Loucy (cell line): ENCODE measurements around the gene C11orf87.

Experiments used
- H2AFZ ChIP-seq: fragments of 200-600 bp; sonication (generic); 2 replicates; pipeline ENCODE4 v1.6.0; 2016; ENCODE audit warnings: antibody characterized with exemption, mild to moderate bottlenecking, low read length, moderate library complexity
- H3F3A ChIP-seq: fragments of 200-600 bp; 2 replicates; pipeline ENCODE4 v1.6.0; 2016; ENCODE audit warnings: antibody characterized with exemption, low read depth, mild to moderate bottlenecking
- H3K27me3 ChIP-seq: fragments of 200-600 bp; sonication (generic); 2 replicates; pipeline ENCODE4 v1.6.1; 2014; ENCODE audit warnings: low read length, mild to moderate bottlenecking; ENCODE audit not compliant: insufficient read depth, poor library complexity, severe bottlenecking
- H3K36me3 ChIP-seq: fragments of 200-600 bp; sonication (generic); 2 replicates; pipeline ENCODE4 v1.6.1; 2016; ENCODE audit warnings: low read length; ENCODE audit not compliant: insufficient read depth
- H3K4me1 ChIP-seq: fragments of 200-600 bp; sonication (generic); 2 replicates; pipeline ENCODE4 v1.5.1; 2014; ENCODE audit warnings: low read length, mild to moderate bottlenecking; ENCODE audit not compliant: insufficient read depth, poor library complexity, severe bottlenecking
- H3K4me2 ChIP-seq: fragments of 200-600 bp; sonication (generic); 2 replicates; pipeline ENCODE4 v1.6.0; 2014; ENCODE audit warnings: antibody characterized with exemption, low read length, low read depth, mild to moderate bottlenecking; ENCODE audit not compliant: poor library complexity, severe bottlenecking
- H3K4me3 ChIP-seq: fragments of 200-600 bp; sonication (generic); 2 replicates; pipeline ENCODE4 v1.5.1; 2014; ENCODE audit warnings: low read length, mild to moderate bottlenecking, mixed read lengths; ENCODE audit not compliant: poor library complexity, severe bottlenecking
- H3K79me2 ChIP-seq: fragments of 200-600 bp; sonication (generic); 2 replicates; pipeline ENCODE4 v1.6.1; 2014; ENCODE audit warnings: low read length; ENCODE audit not compliant: insufficient read depth
- H3K9ac ChIP-seq: fragments of 200-600 bp; sonication (generic); 2 replicates; pipeline ENCODE4 v1.6.0; 2014; ENCODE audit warnings: mild to moderate bottlenecking, low read depth, low read length, moderate library complexity; ENCODE audit not compliant: poor library complexity, severe bottlenecking
- H3K9me2 ChIP-seq: fragments of 200-600 bp; sonication (generic); replicated peaks from 2 replicates; pipeline ENCODE4 v1.6.1; 2016; ENCODE audit warnings: low read depth, low read length, mixed read lengths
- H3K9me3 ChIP-seq: fragments of 200-600 bp; sonication (generic); 2 replicates; pipeline ENCODE4 v1.6.1; 2014; ENCODE audit warnings: mild to moderate bottlenecking, antibody characterized with exemption, low read length, low read depth; ENCODE audit not compliant: insufficient read depth
- H4K20me1 ChIP-seq: fragments of 200-600 bp; sonication (generic); 2 replicates; pipeline ENCODE4 v1.6.0; 2014; ENCODE audit warnings: antibody characterized with exemption, low read length, mild to moderate bottlenecking; ENCODE audit not compliant: insufficient read depth, poor library complexity, severe bottlenecking
- EZH2phosphoT487 ChIP-seq: fragments of 200-600 bp; IDR thresholded peaks from 2 replicates; pipeline ENCODE4 v1.6.1; 2018; ENCODE audit warnings: antibody characterized with exemption, mild to moderate bottlenecking, moderate library complexity, borderline replicate concordance
- TF ChIP-seq, protein P1 (sequence below): fragments of 200-600 bp; sonication (generic); conservative IDR thresholded peaks from 2 replicates; pipeline ENCODE4 v1.5.1; 2014; ENCODE audit warnings: mild to moderate bottlenecking, antibody characterized with exemption, low read length

Gene C11orf87

DNA sequence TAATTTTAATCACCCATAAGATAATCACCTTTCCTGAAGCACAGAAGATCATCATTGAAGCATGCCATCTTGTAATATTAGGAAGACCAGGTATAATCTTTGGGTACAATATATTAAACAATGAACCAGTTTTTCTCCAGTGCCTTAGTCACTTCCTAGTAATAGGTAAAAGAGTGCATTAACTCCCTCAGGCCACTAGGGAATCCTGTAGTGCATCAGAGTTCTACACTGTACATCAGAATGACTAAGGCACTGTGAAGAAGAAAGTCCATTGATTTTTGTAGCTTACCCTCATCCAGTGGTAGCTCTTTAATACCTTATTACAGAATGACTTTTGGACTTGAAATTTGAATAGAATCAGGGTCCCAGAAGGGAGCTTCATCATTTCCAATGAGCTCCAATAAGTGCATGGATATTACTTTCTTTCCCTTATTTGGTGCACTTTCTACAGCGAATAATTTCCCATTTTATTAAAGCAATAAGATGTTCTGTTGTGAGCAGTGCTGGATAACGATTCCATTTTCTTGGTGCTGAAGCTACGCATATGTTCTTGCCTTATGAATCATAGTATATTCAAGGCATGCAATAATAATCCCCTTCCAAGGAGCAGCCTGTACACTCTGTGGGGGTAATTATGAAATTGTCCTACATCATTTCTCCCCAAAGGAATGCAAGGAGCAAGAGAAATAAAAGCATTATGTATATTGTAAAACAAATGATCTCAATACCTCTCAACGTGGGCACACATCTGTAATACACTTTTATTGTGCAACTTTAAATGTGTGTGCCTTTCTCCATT, 4.7 kb downstream of the C11orf87 start:
- Histone ChIP-seq H3K4me2 (no peak overlapping the region), H4K20me1 (no peaks in the 10 kb centered on the region), H3K9ac (no peak overlapping the region), H3K27me3 (no peaks in the 10 kb centered on the region), H3K4me3 (no peak overlapping the region), H3K79me2 (no peaks in the 10 kb centered on the region), H3K4me1 (no peaks in the 10 kb centered on the region), H3F3A (no peaks in the 10 kb centered on the region), H3K9me3 (no peaks in the 10 kb centered on the region), H2AFZ (no peak overlapping the region), H3K36me3 (no peaks in the 10 kb centered on the region), H3K9me2 (no peaks in the 10 kb centered on the region)
- TF ChIP-seq, protein P1, sequence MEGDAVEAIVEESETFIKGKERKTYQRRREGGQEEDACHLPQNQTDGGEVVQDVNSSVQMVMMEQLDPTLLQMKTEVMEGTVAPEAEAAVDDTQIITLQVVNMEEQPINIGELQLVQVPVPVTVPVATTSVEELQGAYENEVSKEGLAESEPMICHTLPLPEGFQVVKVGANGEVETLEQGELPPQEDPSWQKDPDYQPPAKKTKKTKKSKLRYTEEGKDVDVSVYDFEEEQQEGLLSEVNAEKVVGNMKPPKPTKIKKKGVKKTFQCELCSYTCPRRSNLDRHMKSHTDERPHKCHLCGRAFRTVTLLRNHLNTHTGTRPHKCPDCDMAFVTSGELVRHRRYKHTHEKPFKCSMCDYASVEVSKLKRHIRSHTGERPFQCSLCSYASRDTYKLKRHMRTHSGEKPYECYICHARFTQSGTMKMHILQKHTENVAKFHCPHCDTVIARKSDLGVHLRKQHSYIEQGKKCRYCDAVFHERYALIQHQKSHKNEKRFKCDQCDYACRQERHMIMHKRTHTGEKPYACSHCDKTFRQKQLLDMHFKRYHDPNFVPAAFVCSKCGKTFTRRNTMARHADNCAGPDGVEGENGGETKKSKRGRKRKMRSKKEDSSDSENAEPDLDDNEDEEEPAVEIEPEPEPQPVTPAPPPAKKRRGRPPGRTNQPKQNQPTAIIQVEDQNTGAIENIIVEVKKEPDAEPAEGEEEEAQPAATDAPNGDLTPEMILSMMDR, result no peak; the same call in 1 of the 2 replicates
- TF ChIP-seq EZH2phosphoT487, result no peak

DNA sequence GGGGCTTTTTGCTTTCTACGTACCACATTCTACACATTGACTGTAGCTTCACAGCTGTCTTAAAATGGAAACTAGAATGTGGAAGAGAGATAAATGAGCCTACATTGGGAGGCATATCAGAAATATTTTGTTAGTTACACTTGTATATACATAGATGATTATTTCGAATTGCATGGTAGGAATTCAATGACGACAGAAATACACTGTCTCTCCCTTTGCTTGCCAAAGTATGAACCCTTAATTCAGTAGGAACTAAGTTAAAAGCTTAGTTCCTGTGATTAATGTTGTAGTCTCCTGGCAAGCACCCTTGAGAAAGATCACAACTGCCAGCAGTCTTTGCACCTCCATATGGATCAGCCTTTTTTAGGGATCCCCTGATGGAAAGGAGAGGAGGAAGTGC, 10.1 kb downstream of the C11orf87 start:
- Histone ChIP-seq H3K36me3 (no peaks in the 10 kb centered on the region), H3K9ac (no peak overlapping the region), H3K79me2 (no peaks in the 10 kb centered on the region), H4K20me1 (no peaks in the 10 kb centered on the region), H3K9me3 (no peaks in the 10 kb centered on the region), H3K4me3 (no peak overlapping the region), H2AFZ (no peak overlapping the region), H3K9me2 (no peaks in the 10 kb centered on the region), H3K4me2 (no peak overlapping the region), H3K4me1 (no peaks in the 10 kb centered on the region), H3F3A (no peaks in the 10 kb centered on the region), H3K27me3 (no peaks in the 10 kb centered on the region)
- no peak for TF ChIP-seq EZH2phosphoT487
- TF ChIP-seq, protein P1, result no peak

DNA sequence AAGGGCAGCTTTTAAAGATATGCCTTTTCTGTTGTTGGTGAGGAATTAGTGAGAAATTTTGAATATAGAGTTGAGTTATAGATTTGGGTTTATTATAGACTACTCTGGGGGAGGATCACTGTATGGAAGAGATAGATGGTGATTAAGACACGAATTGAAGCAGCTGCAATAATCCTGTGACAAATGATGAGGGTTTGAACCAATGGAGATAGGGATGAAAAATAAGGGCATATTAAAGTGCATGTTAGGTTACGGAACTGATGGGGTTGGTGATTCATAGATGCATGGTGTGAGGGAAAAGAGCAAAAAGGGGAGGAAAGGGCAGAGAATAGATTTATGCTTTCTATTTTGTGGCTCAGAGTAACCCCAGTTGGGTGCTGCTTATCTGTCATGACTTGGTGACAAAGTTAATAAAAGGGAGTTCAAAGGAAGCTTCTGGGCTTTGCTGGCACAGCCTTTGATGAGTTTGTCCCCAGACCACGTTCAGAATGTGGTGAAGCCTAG, 11.8 kb downstream of the C11orf87 start:
- no peak overlapping the region for H2AFZ ChIP-seq
- H4K20me1 ChIP-seq, result no peaks in the 10 kb centered on the region
- H3K36me3 ChIP-seq, result no peaks in the 10 kb centered on the region
- H3K9me2 ChIP-seq, result no peaks in the 10 kb centered on the region
- H3K9ac ChIP-seq, result no peak overlapping the region
- no peaks in the 10 kb centered on the region for H3K9me3 ChIP-seq
- H3K79me2 ChIP-seq, result no peaks in the 10 kb centered on the region
- no peaks in the 10 kb centered on the region for H3K4me1 ChIP-seq
- no peak overlapping the region for H3K4me3 ChIP-seq
- TF ChIP-seq, protein P1, result no peak
- no peak for TF ChIP-seq EZH2phosphoT487
- no peak overlapping the region for H3K4me2 ChIP-seq
- H3K27me3 ChIP-seq, result no peaks in the 10 kb centered on the region
- H3F3A ChIP-seq, result no peaks in the 10 kb centered on the region
